GM10847 (cell line): ENCODE results near the gene FBN1.

ENCODE experiments used
- POLR2A ChIP-seq: IDR thresholded peaks from 2 replicates; pipeline ENCODE4 v1.6.1; 2011; ENCODE audit not compliant: insufficient read length; ENCODE audit errors: extremely low read depth

Gene FBN1

GRCh38 chr15:48636511-48636910 lies 9.0 kb downstream of the FBN1 start:
- TF ChIP-seq POLR2A = no peak

GRCh38 chr15:48634893-48635292 lies 10.6 kb downstream of the FBN1 start:
- TF ChIP-seq POLR2A = no peak

- TF ChIP-seq POLR2A = no peak
Measured at GRCh38 chr15:48634096-48634495, 11.4 kb downstream of the FBN1 start.

- no peak for TF ChIP-seq POLR2A
Measured at GRCh38 chr15:48632651-48633050, 12.9 kb downstream of the FBN1 start.

- no peak for TF ChIP-seq POLR2A
Measured at GRCh38 chr15:48631176-48631770, 14.2 kb downstream of the FBN1 start.

- TF ChIP-seq POLR2A = no peak
Measured at GRCh38 chr15:48630245-48630644, 15.3 kb downstream of the FBN1 start.

- TF ChIP-seq POLR2A = no peak
Measured at GRCh38 chr15:48628832-48629231, 16.7 kb downstream of the FBN1 start.

- TF ChIP-seq POLR2A = no peak
Measured at GRCh38 chr15:48627260-48627940, 18.1 kb downstream of the FBN1 start.

GRCh38 chr15:48625126-48625525 lies 20.4 kb downstream of the FBN1 start:
- TF ChIP-seq POLR2A = no peak

- TF ChIP-seq POLR2A = no peak
Measured at GRCh38 chr15:48624700-48625099, 20.8 kb downstream of the FBN1 start.

GRCh38 chr15:48623456-48623855 lies 22.1 kb downstream of the FBN1 start:
- TF ChIP-seq POLR2A = no peak

GRCh38 chr15:48622237-48622636 lies 23.3 kb downstream of the FBN1 start:
- TF ChIP-seq POLR2A = no peak

GRCh38 chr15:48619446-48619845 lies 26.1 kb downstream of the FBN1 start:
- TF ChIP-seq POLR2A = no peak

- no peak for TF ChIP-seq POLR2A
Measured at GRCh38 chr15:48617619-48618018, 27.9 kb downstream of the FBN1 start.

- TF ChIP-seq POLR2A = no peak
Measured at GRCh38 chr15:48616216-48616615, 29.3 kb downstream of the FBN1 start.

GRCh38 chr15:48614051-48614450 lies 31.5 kb downstream of the FBN1 start:
- no peak for TF ChIP-seq POLR2A

- no peak for TF ChIP-seq POLR2A
Measured at GRCh38 chr15:48609486-48609885, 36.0 kb downstream of the FBN1 start.
